HepG2 (cell line): ENCODE measurements around the gene DCC. TPM values are rescaled to one million over a fixed set of nuclear protein-coding genes. Genes with fewer than 3 reads are reported as not detected.

Experiments used
- ATAC-seq: fragments of 200-7000 bp; cut with Tn5 transposase; 3 replicates; pipeline ENCODE4 v1.9.1; 2020; ENCODE audit warnings: mild to moderate bottlenecking, moderate library complexity
- BruUV-seq: library from RNA; stranded (reverse); fragments of 400-500 nt; replicated peaks from 2 replicates; lab custom pipeline; 2021; lab: Mats Ljungman, UMichigan
- CTCF ChIA-PET: fragments of 300-600 bp; formaldehyde crosslinking; extraction: SDS; loops from one replicate; lab custom pipeline; 2021; ENCODE audit warnings: low total read pairs, inconsistent platforms, low intra/inter-chr PET ratio; lab: Yijun Ruan, JAX
- POLR2A ChIA-PET: fragments of 350-600 bp; sonication (Branson Sonifier 250); formaldehyde crosslinking; loops from one replicate; lab custom pipeline; 2020; ENCODE audit warnings: antibody characterized with exemption, inconsistent platforms; lab: Yijun Ruan, JAX
- DNase-seq: peaks from one replicate; pipeline ENCODE4 v3.0.0-alpha.2; 2015; ENCODE audit warnings: low spot score
- FAIRE-seq: peaks from 3 replicates; lab custom pipeline; 2011; peaks lifted over from hg19 to GRCh38; lab: Jason Lieb, UNC
- H2AFZ ChIP-seq: one replicate; pipeline ENCODE4 v1.6.1; 2011; ENCODE audit warnings: low read length, inconsistent platforms
- H3K27ac ChIP-seq: fragments of 300-600 bp; 3 replicates; pipeline ENCODE4 v1.8.0; 2011; ENCODE audit warnings: mixed run types, mild to moderate bottlenecking, mixed read lengths, low read length, inconsistent platforms; ENCODE audit not compliant: insufficient read depth; ENCODE audit errors: extremely low read length
- H3K27me3 ChIP-seq, 2 experiments: fragments of 200-600 bp in 1 of 2; 2 replicates in 1 of 2; 3 replicates in 1 of 2; pipeline versions ENCODE4 v1.6.0 to v1.8.0; 2011; ENCODE audit warnings: low read length in 2 of 2, mild to moderate bottlenecking in 2 of 2, moderate library complexity in 2 of 2, inconsistent platforms in 1 of 2; ENCODE audit not compliant: insufficient read depth in 2 of 2, control insufficient read depth in 1 of 2
- H3K36me3 ChIP-seq, 2 experiments: fragments of 200-600 bp in 1 of 2; replicated peaks in 1 of 2; 2 replicates in 1 of 2; 3 replicates in 1 of 2; pipeline versions ENCODE4 v1.5.1 to v1.8.0; 2011; ENCODE audit warnings: low read length in 2 of 2, inconsistent platforms in 1 of 2; ENCODE audit not compliant: insufficient read depth in 2 of 2, control insufficient read depth in 1 of 2
- H3K4me1 ChIP-seq: 2 replicates; pipeline ENCODE4 v1.5.1; 2012; ENCODE audit warnings: low read length, inconsistent platforms; ENCODE audit not compliant: insufficient read depth
- H3K4me2 ChIP-seq: 2 replicates; pipeline ENCODE4 v1.6.0; 2011; ENCODE audit warnings: low read depth, low read length, inconsistent platforms
- H3K4me3 ChIP-seq, 3 experiments: fragments of 200-600 bp in 1 of 3; sonication (generic), shearing (Covaris generic) in 1 of 3; replicated peaks in 1 of 3; 2 replicates each; pipeline ENCODE4 v1.5.1; 2011 to 2016; ENCODE audit warnings: low read length in 3 of 3, inconsistent platforms in 2 of 3, low read depth in 2 of 3, mild to moderate bottlenecking in 2 of 3, control low read depth in 1 of 3, mixed read lengths in 1 of 3; ENCODE audit not compliant: insufficient read depth in 1 of 3
- H3K79me2 ChIP-seq: one replicate; pipeline ENCODE4 v1.6.1; 2011; ENCODE audit warnings: low read length, inconsistent platforms; ENCODE audit not compliant: insufficient read depth
- H3K9ac ChIP-seq: 2 replicates; pipeline ENCODE4 v1.6.0; 2011; ENCODE audit warnings: mild to moderate bottlenecking, low read depth, low read length, inconsistent platforms; ENCODE audit not compliant: insufficient read depth
- H3K9me3 ChIP-seq: 2 replicates; pipeline ENCODE4 v1.5.1; 2012; ENCODE audit warnings: mild to moderate bottlenecking, low read length
- H4K20me1 ChIP-seq: 2 replicates; pipeline ENCODE4 v1.6.0; 2011; ENCODE audit warnings: inconsistent platforms, mild to moderate bottlenecking, low read length, moderate library complexity; ENCODE audit not compliant: insufficient read depth
- CHD4 ChIP-seq: fragments of 200-600 bp; sonication (generic); IDR thresholded peaks from 2 replicates; pipeline ENCODE4 v1.7.0; 2017; ENCODE audit warnings: mild to moderate bottlenecking, low read length, borderline replicate concordance
- HMG20B ChIP-seq: conservative IDR thresholded peaks from 2 replicates; pipeline ENCODE4 v1.6.1; 2016; ENCODE audit warnings: missing genetic modification reagents, missing compliant biosample characterization
- MIER3 ChIP-seq: IDR thresholded peaks from 2 replicates; pipeline ENCODE4 v1.6.1; 2016; ENCODE audit warnings: missing compliant biosample characterization, borderline replicate concordance
- MTA1 ChIP-seq: sonication (generic); formaldehyde crosslinking; IDR thresholded peaks from 2 replicates; pipeline ENCODE4 v1.4.0; 2020; ENCODE audit warnings: missing genetic modification reagents, mild to moderate bottlenecking, borderline replicate concordance
- TMF1 ChIP-seq: sonication (generic); formaldehyde crosslinking; IDR thresholded peaks from 2 replicates; pipeline ENCODE4 v1.8.1; 2022; ENCODE audit warnings: low read depth, missing genetic modification reagents
- TSC22D2 ChIP-seq: sonication (generic); formaldehyde crosslinking; IDR thresholded peaks from 2 replicates; pipeline ENCODE4 v1.5.1; 2020; ENCODE audit warnings: missing genetic modification reagents, mild to moderate bottlenecking, borderline replicate concordance
- ZFAT ChIP-seq: sonication (generic); formaldehyde crosslinking; conservative IDR thresholded peaks from 2 replicates; pipeline ENCODE4 v1.8.1; 2023; ENCODE audit warnings: missing genetic modification reagents, inconsistent platforms
- ZFP36L2 ChIP-seq: sonication (generic); formaldehyde crosslinking; IDR thresholded peaks from 2 replicates; pipeline ENCODE4 v1.4.0; 2020; ENCODE audit warnings: missing genetic modification reagents
- ZFP82 ChIP-seq: sonication (generic); formaldehyde crosslinking; IDR thresholded peaks from 2 replicates; pipeline ENCODE4 v1.5.1; 2020; ENCODE audit warnings: mild to moderate bottlenecking, missing genetic modification reagents, borderline replicate concordance
- ZNF292 ChIP-seq: sonication (generic); formaldehyde crosslinking; IDR thresholded peaks from 2 replicates; pipeline ENCODE4 v1.8.1; 2022; ENCODE audit warnings: mild to moderate bottlenecking, low read depth, missing genetic modification reagents, borderline replicate concordance
- ZNF382 ChIP-seq: sonication (generic); formaldehyde crosslinking; IDR thresholded peaks from 2 replicates; pipeline ENCODE4 v1.5.0; 2020; ENCODE audit warnings: missing genetic modification reagents, mild to moderate bottlenecking, borderline replicate concordance
- WGBS: methylation state at CpG from one replicate; pipeline ENCODE4 v1.1.6; 2017; ENCODE audit warnings: low lambda C conversion rate; 5-methylcytosine and 5-hydroxymethylcytosine counted together
- in situ Hi-C: cut with HindIII; loops from 2 replicates; pipeline ENCODE4 v1.10.0; 2017; ENCODE audit warnings: low pct_unique_long_range_greater_than_20kb; ENCODE audit not compliant: extremely low pct_ligation_motif_present
- intact Hi-C: fragments of 100-400 bp; cut with micrococcal nuclease; formaldehyde crosslinking; loops from one replicate; pipeline ENCODE4 v1.10.0; 2022; ENCODE audit not compliant: unreplicated experiment
- polyA plus RNA-seq, 8 experiments: library from polyadenylated mRNA; depleted of rRNA in 3 of 8; stranded (reverse) in 7 of 8; unstranded in 1 of 8; fragments of >200 nt; fragmentation: Illumina TruSeq in 4 of 8; extraction: Trizol in 4 of 8; gene quantifications; 2 replicates each; pipeline versions ENCODE4 v1.2.1 to v1.2.3, GENCODE V29; 2011 to 2016; ENCODE audit warnings: low read depth in 4 of 8, missing spikeins in 1 of 8, mixed read lengths in 1 of 8; ENCODE audit not compliant: insufficient read depth in 1 of 8
- total RNA-seq, 5 experiments: library from RNA; depleted of rRNA; stranded (reverse); fragments of >200 nt; fragmentation: Illumina TruSeq; extraction: Trizol; gene quantifications; 2 replicates each; pipeline ENCODE4 v1.2.3, GENCODE V29; 2016; ENCODE audit warnings: low read depth in 1 of 5
- TF ChIP-seq, protein P1 (sequence below): sonication (generic); formaldehyde crosslinking; IDR thresholded peaks from 2 replicates; pipeline ENCODE4 v1.8.0; 2022; ENCODE audit warnings: mild to moderate bottlenecking, missing genetic modification reagents
- TF ChIP-seq, protein P2 (sequence below): sonication (generic); formaldehyde crosslinking; IDR thresholded peaks from 2 replicates; pipeline ENCODE4 v1.4.0; 2020; ENCODE audit warnings: missing genetic modification reagents
- TF ChIP-seq, protein P3 (sequence below): sonication (generic); IDR thresholded peaks from 2 replicates; pipeline ENCODE4 v1.6.1; 2016; ENCODE audit warnings: low read depth, borderline replicate concordance
- TF ChIP-seq, protein P4 (sequence below): IDR thresholded peaks from 2 replicates; pipeline ENCODE4 v1.6.1; 2012; ENCODE audit warnings: low read depth, low read length, improper control_type of control experiment

DCC gene
- total and polyA plus RNA-seq, 2 of the 13 experiments (the other 11 are each of a cell fraction or from before 2014, with no cell fraction given) = not detected

DNA sequence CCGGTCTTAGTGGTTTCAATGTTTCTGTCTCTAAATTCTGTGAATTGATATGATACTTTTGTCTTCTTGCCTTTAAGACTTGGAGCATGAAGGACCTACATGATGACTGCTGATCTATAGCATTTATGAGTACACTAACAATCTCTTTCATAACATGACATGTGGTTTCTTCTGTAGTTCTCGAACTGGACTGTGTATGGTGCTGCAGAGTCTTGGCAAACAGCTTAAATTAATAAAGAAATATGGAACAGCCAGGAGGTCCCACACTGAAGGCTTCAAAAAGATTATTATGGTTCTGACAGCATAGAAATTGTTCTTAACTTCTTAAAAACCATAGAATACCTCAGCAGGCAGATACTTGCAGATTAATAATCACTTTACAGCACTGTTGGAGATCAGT, 145.0 kb downstream of the DCC start:
- BruUV-seq = no TSS peak
- WGBS = 15% methylated on average over 2 of the region's 2 CpGs
- H3K4me1 ChIP-seq = no peaks in the 10 kb centered on the region
- TF ChIP-seq ZFAT (no peak), ZNF382 (CRISPR knock-in tag) (no peak), HMG20B (CRISPR knock-in tag) (no peak), MTA1 (CRISPR knock-in tag) (no peak), ZFP82 (CRISPR knock-in tag) (no peak), ZNF292 (CRISPR knock-in tag) (no peak), CHD4 (no peak), ZFP36L2 (CRISPR knock-in tag) (no peak), TSC22D2 (CRISPR knock-in tag) (no peak), TMF1 (no peak), MIER3 (CRISPR knock-in tag) (no peak)
- TF ChIP-seq, protein P1, sequence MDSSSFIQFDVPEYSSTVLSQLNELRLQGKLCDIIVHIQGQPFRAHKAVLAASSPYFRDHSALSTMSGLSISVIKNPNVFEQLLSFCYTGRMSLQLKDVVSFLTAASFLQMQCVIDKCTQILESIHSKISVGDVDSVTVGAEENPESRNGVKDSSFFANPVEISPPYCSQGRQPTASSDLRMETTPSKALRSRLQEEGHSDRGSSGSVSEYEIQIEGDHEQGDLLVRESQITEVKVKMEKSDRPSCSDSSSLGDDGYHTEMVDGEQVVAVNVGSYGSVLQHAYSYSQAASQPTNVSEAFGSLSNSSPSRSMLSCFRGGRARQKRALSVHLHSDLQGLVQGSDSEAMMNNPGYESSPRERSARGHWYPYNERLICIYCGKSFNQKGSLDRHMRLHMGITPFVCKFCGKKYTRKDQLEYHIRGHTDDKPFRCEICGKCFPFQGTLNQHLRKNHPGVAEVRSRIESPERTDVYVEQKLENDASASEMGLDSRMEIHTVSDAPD (CRISPR knock-in tag) = no peak
- TF ChIP-seq, protein P2, sequence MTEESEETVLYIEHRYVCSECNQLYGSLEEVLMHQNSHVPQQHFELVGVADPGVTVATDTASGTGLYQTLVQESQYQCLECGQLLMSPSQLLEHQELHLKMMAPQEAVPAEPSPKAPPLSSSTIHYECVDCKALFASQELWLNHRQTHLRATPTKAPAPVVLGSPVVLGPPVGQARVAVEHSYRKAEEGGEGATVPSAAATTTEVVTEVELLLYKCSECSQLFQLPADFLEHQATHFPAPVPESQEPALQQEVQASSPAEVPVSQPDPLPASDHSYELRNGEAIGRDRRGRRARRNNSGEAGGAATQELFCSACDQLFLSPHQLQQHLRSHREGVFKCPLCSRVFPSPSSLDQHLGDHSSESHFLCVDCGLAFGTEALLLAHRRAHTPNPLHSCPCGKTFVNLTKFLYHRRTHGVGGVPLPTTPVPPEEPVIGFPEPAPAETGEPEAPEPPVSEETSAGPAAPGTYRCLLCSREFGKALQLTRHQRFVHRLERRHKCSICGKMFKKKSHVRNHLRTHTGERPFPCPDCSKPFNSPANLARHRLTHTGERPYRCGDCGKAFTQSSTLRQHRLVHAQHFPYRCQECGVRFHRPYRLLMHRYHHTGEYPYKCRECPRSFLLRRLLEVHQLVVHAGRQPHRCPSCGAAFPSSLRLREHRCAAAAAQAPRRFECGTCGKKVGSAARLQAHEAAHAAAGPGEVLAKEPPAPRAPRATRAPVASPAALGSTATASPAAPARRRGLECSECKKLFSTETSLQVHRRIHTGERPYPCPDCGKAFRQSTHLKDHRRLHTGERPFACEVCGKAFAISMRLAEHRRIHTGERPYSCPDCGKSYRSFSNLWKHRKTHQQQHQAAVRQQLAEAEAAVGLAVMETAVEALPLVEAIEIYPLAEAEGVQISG (CRISPR knock-in tag) = no peak
- TF ChIP-seq, protein P3, sequence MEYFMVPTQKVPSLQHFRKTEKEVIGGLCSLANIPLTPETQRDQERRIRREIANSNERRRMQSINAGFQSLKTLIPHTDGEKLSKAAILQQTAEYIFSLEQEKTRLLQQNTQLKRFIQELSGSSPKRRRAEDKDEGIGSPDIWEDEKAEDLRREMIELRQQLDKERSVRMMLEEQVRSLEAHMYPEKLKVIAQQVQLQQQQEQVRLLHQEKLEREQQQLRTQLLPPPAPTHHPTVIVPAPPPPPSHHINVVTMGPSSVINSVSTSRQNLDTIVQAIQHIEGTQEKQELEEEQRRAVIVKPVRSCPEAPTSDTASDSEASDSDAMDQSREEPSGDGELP = no peak
- TF ChIP-seq, protein P4, sequence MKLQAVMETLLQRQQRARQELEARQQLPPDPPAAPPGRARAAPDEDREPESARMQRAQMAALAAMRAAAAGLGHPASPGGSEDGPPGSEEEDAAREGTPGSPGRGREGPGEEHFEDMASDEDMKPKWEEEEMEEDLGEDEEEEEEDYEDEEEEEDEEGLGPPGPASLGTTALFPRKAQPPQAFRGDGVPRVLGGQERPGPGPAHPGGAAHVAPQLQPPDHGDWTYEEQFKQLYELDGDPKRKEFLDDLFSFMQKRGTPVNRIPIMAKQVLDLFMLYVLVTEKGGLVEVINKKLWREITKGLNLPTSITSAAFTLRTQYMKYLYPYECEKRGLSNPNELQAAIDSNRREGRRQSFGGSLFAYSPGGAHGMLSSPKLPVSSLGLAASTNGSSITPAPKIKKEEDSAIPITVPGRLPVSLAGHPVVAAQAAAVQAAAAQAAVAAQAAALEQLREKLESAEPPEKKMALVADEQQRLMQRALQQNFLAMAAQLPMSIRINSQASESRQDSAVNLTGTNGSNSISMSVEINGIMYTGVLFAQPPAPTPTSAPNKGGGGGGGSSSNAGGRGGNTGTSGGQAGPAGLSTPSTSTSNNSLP = no peak
- ChIA-PET CTCF (no interaction called here), POLR2A (no interaction called here)
- H3K27me3 ChIP-seq = no peaks in the 10 kb centered on the region
- no peak overlapping the region for H2AFZ ChIP-seq
- no peak overlapping the region for H3K9ac ChIP-seq
- H3K4me3 ChIP-seq = no peak overlapping the region
- no peak overlapping the region for H3K27ac ChIP-seq
- no peaks in the 10 kb centered on the region for H4K20me1 ChIP-seq
- H3K36me3 ChIP-seq = no peaks in the 10 kb centered on the region
- no peaks in the 10 kb centered on the region for H3K9me3 ChIP-seq
- no peaks in the 10 kb centered on the region for H3K79me2 ChIP-seq
- in situ Hi-C loops (no loop called here), intact Hi-C loops (no loop called here)
- ATAC-seq (no peak), DNase-seq (no peak), FAIRE-seq (no peak)
- no peak overlapping the region for H3K4me2 ChIP-seq
